Dendritic cell treated with granulocyte-macrophage colony-stimulating factor and Interleukin-4, amounts not matched to agents 40 ng/mL and 50 ng/mL, for 4 days (primary cell): ENCODE results near the gene SOX15.

ENCODE experiments used
- H3K27ac Mint-ChIP-seq: one replicate; pipeline ENCODE4 v1.8.0; 2022; ENCODE audit warnings: mild to moderate bottlenecking, mixed read lengths
- H3K27me3 Mint-ChIP-seq: one replicate; pipeline ENCODE4 v1.8.0; 2022; ENCODE audit warnings: mild to moderate bottlenecking, mixed read lengths
- H3K36me3 Mint-ChIP-seq: one replicate; pipeline ENCODE4 v1.8.0; 2022; ENCODE audit warnings: low read depth, mixed read lengths
- H3K4me1 Mint-ChIP-seq: one replicate; pipeline ENCODE4 v1.8.0; 2022; ENCODE audit warnings: low read depth, mixed read lengths
- H3K4me3 Mint-ChIP-seq: one replicate; pipeline ENCODE4 v1.8.0; 2022; ENCODE audit warnings: mild to moderate bottlenecking, moderate library complexity, mixed read lengths
- H3K9me3 Mint-ChIP-seq: one replicate; pipeline ENCODE4 v1.8.0; 2022; ENCODE audit warnings: mixed read lengths
- intact Hi-C: fragments of 100-400 bp; cut with micrococcal nuclease; formaldehyde crosslinking; loops from one replicate; pipeline ENCODE4 v1.15.0; 2022

Gene SOX15

DNA sequence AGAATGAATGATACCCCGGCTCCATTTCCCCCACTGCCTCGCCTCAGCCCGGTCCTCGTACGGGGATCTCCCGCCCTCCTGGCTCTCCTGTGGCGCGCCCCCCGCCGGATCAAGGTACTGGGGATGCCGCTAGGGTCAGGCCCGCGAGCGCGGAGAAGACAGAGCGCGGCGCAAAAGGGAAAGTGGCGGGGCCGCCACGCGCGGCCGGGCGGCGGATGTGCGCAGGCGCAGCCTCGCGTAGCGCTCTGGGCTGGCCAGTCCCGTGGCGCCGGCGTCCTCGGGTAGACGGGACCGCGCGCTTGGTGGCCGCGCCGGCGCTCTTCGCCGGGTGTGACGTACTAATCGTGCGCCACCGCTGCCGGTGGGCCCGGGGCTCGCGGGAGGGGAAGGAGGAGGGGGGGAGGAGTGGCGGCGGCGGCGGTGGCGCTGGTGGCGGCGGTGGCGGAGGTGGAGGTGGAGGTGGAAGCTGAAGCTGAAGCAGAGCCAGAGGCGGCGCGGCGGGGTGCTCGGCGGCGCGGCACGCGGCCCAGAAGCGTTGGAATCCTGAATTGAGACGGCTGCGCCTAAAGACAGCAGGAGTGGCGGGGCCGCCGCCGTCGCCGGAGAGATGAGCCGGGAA, 28.2 kb downstream of the SOX15 start, which contains the start of gene SENP3:
SENP3 (plus strand) TSS at position 331 of the 619 bp plus-strand sequence. CDS start 1,158 bp downstream, outside the sequence.
- peak within 1 kb of the TSS; percentile 96 for H3K27ac Mint-ChIP-seq
- intact Hi-C loops = loop anchor here (1.0 to 2.0 kb wide), 5 partner anchors 11 to 206 kb away; partner anchors contain the start of gene TMEM95
- no peaks in the 10 kb centered on the region for H3K27me3 Mint-ChIP-seq
- H3K4me3 Mint-ChIP-seq = peak within 1 kb of the TSS; percentile 97
- peaks cover 80% of the 10 kb centered on the region for H3K4me1 Mint-ChIP-seq
- H3K9me3 Mint-ChIP-seq = no peaks in the 10 kb centered on the region
- H3K36me3 Mint-ChIP-seq = peaks cover 92% of the 10 kb centered on the region

DNA sequence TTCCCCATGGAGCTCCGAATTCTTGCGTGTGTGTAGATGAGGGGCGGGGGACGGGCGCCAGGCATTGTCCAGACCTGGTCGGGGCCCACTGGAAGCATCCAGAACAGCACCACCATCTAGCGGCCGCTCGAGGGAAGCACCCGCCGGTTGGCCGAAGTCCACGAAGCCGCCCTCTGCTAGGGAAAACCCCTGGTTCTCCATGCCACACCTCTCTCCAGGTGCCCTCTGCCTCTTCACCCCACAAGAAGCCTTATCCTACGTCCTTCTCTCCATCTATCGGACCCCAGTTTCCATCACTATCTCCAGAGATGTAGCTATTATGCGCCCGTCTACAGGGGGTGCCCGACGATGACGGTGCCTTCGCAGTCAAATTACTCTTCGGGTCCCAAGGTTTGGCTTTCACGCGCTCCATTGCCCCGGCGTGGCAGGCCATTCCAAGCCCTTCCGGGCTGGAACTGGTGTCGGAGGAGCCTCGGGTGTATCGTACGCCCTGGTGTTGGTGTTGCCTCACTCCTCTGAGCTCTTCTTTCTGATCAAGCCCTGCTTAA, 28.8 kb downstream of the SOX15 start:
- Mint-ChIP-seq H3K4me1 (peaks cover 86% of the 10 kb centered on the region), H3K9me3 (no peaks in the 10 kb centered on the region), H3K36me3 (peaks cover 91% of the 10 kb centered on the region), H3K27ac (peak overlapping the region; percentile 96), H3K4me3 (peak overlapping the region; percentile 97), H3K27me3 (no peaks in the 10 kb centered on the region)
- intact Hi-C loops = loop anchor here (1.0 to 2.0 kb wide), 5 partner anchors 11 to 206 kb away; partner anchors contain the start of gene TMEM95

DNA sequence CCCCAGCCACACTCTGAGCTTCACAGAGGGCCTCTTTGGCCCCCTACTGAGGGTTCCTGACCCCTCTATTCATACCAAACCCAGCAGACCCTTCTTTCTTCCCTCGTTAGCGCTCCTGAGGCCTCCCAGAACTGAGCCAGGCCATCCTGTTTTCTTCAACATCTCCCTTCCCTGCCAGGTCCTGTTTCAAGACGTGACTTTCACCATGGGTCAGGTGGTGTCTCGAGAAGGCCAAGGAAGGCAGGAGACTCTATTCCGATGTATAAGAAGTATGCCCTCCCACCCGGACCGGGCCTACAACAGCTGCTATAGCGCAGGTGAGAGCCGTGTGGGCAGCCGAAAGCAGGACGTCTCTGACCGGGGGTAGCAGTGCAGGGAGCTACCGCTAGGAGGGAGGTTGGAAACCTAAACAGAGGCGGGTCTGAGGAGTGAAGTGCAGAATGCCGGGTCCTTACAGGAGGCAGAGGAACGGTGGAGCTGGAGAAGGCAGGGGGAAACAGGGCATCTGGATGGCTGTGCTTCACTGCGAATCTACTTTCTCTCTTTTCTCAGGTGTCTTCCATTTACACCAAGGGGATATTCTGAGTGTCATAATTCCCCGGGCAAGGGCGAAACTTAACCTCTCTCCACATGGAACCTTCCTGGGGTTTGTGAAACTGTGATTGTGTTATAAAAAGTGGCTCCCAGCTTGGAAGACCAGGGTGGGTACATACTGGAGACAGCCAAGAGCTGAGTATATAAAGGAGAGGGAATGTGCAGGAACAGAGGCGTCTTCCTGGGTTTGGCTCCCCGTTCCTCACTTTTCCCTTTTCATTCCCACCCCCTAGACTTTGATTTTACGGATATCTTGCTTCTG, 29.5 kb downstream of the SOX15 start:
- Mint-ChIP-seq H3K4me3 (peak overlapping the region; percentile 97), H3K36me3 (peaks cover 88% of the 10 kb centered on the region), H3K9me3 (no peaks in the 10 kb centered on the region), H3K27ac (peak overlapping the region; percentile 96), H3K27me3 (no peaks in the 10 kb centered on the region), H3K4me1 (peaks cover 93% of the 10 kb centered on the region)
- intact Hi-C loops = loop anchor here (1.0 to 2.0 kb wide), 5 partner anchors 12 to 205 kb away; partner anchors contain the start of gene TMEM95

DNA sequence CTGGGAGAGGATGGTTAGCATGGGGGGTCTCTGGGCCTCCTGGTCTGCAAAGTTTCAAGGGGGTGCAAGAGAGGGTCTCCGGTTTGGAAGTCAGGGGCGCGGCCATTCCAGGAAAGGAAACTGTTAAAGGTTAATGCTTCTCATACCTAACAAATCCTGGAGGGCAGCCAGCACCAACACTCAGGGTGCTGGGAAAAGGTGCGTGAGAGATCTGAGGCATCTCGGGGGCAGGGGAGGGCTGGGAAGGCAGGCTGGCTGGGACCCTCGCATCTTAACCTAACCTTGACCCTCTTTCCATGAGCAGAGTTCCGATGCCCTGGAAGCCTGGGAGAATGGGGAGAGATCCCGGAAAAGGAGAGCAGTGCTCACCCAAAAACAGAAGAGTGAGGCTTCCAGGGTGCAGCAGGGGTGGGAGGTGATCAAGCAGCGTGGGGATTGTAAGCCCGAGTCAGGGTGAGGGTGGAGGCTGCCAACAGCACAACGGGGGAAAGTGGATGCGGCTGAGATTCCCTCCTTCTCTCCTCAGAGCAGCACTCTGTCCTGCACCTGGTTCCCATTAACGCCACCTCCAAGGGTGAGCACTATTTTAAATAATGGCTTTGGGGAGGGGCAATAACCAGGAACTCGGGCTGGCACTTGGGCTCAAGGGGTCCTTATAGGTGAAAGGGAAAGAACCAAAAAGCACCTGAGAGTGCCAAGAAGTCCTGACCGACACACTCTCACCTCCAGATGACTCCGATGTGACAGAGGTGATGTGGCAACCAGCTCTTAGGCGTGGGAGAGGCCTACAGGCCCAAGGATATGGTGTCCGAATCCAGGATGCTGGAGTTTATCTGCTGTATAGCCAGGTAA, 30.3 kb downstream of the SOX15 start:
- Mint-ChIP-seq H3K9me3 (no peaks in the 10 kb centered on the region), H3K27me3 (no peaks in the 10 kb centered on the region), H3K4me3 (peak overlapping the region; percentile 97), H3K36me3 (peaks cover 88% of the 10 kb centered on the region), H3K27ac (peak overlapping the region; percentile 96), H3K4me1 (peaks cover 95% of the 10 kb centered on the region)
- intact Hi-C loops = loop anchor here (2.0 kb wide), 1 partner anchor 123 kb away; no protein-coding TSS in a partner anchor

DNA sequence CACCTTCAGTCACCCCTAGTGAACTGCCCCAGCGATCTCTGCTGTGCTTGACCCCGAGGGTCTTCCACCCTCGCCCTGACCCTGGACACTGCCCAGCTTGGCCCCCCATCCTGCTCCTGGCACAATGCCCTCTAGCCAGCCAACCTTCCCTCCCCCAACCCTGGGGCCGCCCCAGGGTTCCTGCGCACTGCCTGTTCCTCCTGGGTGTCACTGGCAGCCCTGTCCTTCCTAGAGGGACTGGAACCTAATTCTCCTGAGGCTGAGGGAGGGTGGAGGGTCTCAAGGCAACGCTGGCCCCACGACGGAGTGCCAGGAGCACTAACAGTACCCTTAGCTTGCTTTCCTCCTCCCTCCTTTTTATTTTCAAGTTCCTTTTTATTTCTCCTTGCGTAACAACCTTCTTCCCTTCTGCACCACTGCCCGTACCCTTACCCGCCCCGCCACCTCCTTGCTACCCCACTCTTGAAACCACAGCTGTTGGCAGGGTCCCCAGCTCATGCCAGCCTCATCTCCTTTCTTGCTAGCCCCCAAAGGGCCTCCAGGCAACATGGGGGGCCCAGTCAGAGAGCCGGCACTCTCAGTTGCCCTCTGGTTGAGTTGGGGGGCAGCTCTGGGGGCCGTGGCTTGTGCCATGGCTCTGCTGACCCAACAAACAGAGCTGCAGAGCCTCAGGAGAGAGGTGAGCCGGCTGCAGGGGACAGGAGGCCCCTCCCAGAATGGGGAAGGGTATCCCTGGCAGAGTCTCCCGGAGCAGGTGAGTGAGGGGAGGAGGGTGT, 31.2 kb downstream of the SOX15 start, which contains the start of gene TNFSF13:
TNFSF13 (plus strand) TSS at position 207 of the 776 bp plus-strand sequence; CDS start at position 497, 290 bp downstream.
- peak within 1 kb of the TSS; percentile 96 for H3K27ac Mint-ChIP-seq
- H3K4me3 Mint-ChIP-seq = peak within 1 kb of the TSS; percentile 97
- intact Hi-C loops = no loop called here
- peaks cover 94% of the 10 kb centered on the region for H3K4me1 Mint-ChIP-seq
- H3K27me3 Mint-ChIP-seq = no peaks in the 10 kb centered on the region
- H3K9me3 Mint-ChIP-seq = no peaks in the 10 kb centered on the region
- H3K36me3 Mint-ChIP-seq = peaks cover 86% of the 10 kb centered on the region

DNA sequence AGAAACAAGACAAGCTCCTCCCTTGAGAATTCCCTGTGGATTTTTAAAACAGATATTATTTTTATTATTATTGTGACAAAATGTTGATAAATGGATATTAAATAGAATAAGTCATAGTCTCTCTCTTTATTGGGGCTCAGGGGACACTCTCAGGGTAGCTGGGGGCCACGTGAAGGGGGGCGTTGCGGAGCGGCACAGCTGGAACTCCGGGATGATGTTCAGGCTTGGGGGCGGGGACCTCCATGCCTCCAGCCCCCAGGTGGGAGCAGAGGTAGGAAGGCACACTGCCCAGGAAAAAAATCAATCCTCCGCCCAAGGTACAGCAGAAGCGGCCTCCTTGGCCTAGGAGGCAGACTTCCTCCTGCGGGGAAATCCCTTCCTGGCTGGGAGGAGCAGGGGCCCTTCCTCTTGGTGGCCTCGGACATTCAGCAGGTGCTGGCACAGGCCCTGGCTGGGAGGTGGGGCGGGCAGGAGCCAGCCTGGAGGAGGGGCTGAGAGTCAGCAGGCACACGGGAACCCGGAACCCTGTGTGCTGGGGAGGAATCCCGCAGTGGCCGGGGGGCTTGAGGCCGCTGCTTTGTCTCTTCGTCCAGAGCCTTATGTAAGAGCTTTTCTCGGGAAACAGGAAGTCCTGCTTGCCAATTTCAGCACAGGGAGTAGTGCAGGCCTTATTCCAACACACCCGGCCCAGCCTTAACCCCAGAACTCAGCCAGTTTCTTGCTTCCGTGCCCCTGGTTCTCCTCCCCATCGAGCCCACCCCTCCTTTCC, 31.9 kb downstream of the SOX15 start:
- Mint-ChIP-seq H3K27me3 (no peaks in the 10 kb centered on the region), H3K4me1 (peaks cover 92% of the 10 kb centered on the region), H3K4me3 (peak overlapping the region; percentile 97), H3K27ac (peak overlapping the region; percentile 96), H3K36me3 (peaks cover 83% of the 10 kb centered on the region), H3K9me3 (no peaks in the 10 kb centered on the region)
- intact Hi-C loops = no loop called here

DNA sequence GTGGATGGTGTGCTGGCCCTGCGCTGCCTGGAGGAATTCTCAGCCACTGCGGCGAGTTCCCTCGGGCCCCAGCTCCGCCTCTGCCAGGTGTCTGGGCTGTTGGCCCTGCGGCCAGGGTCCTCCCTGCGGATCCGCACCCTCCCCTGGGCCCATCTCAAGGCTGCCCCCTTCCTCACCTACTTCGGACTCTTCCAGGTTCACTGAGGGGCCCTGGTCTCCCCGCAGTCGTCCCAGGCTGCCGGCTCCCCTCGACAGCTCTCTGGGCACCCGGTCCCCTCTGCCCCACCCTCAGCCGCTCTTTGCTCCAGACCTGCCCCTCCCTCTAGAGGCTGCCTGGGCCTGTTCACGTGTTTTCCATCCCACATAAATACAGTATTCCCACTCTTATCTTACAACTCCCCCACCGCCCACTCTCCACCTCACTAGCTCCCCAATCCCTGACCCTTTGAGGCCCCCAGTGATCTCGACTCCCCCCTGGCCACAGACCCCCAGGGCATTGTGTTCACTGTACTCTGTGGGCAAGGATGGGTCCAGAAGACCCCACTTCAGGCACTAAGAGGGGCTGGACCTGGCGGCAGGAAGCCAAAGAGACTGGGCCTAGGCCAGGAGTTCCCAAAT, 32.6 kb downstream of the SOX15 start:
- Mint-ChIP-seq H3K27me3 (no peaks in the 10 kb centered on the region), H3K27ac (peak overlapping the region; percentile 96), H3K36me3 (peaks cover 76% of the 10 kb centered on the region), H3K4me3 (peak overlapping the region; percentile 22), H3K9me3 (no peaks in the 10 kb centered on the region), H3K4me1 (peaks cover 92% of the 10 kb centered on the region)
- intact Hi-C loops = no loop called here

DNA sequence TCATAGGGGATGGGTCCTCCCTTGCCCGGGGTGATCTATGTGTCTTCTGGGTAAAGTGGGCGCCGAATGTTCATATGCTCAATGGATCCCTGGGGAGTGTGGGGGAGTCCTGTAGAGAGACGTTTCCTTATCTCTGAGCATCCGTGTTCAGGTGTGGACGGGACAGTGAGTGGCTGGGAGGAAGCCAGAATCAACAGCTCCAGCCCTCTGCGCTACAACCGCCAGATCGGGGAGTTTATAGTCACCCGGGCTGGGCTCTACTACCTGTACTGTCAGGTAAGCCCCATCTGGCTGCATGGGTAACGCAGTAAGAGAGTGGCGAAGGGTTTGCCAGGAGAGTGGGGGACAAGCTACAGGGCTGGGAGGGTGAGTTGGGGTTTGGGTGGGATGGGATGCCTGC, 33.3 kb downstream of the SOX15 start:
- Mint-ChIP-seq H3K27ac (peak overlapping the region; percentile 96), H3K36me3 (peaks cover 73% of the 10 kb centered on the region), H3K9me3 (no peaks in the 10 kb centered on the region), H3K27me3 (no peaks in the 10 kb centered on the region), H3K4me3 (no peak overlapping the region), H3K4me1 (peaks cover 96% of the 10 kb centered on the region)
- intact Hi-C loops = no loop called here

DNA sequence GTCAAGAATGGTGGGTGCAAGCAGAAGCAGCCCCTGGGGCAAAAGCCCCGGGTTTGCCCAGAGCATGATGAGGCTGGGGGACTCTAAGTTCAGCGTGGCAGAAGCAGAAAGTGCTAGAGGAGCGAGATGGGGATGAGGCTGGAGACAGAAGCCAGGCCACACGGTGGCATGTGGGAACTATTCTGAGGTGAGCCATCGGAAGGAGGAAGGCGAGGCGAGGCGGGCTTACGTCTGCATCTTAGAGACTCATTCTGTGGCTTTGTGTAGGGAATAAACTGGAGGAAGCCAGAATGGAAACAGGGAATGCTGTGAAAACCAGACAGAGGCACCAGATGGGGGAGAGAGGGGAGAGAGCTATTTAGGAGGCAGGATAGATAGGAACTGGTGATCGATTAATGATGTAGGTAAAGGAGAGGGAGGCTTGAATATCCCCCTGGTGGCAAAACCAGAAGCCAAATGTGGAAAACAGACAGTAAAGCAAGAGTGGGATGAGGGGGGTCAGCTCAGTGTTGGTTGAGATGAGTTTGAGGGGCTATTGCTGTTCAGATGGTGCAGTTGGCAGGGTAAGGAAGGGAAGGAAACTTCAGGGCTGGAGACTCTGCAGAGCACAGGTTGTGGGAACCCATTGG, 34.5 kb downstream of the SOX15 start:
- intact Hi-C loops = no loop called here
- Mint-ChIP-seq H3K27ac (peak overlapping the region; percentile 24), H3K27me3 (no peaks in the 10 kb centered on the region), H3K4me3 (no peak overlapping the region), H3K9me3 (no peaks in the 10 kb centered on the region), H3K36me3 (peaks cover 73% of the 10 kb centered on the region), H3K4me1 (peaks cover 96% of the 10 kb centered on the region)

DNA sequence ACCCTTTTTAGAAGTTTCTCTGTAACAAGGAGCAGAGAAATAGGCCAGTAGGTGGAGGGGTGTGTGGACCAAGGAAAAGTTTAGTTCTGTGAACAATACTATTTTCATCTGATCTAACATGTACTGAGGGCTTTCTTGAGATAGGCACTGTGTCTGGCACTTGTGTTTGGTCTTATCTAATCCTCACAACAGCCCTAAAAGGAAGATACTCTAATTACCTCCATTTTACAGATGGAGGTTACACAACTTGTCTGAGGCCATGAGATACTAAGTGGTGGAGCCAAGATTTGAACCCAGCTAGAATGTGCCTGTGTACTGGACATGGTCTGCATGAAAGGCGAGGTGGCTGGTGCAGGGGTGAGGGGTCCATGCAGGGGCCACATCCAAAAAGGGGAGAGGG, 36.5 kb downstream of the SOX15 start:
- Mint-ChIP-seq H3K9me3 (no peaks in the 10 kb centered on the region), H3K27me3 (no peaks in the 10 kb centered on the region), H3K27ac (peak overlapping the region; percentile 86), H3K36me3 (peaks cover 74% of the 10 kb centered on the region), H3K4me1 (peaks cover 90% of the 10 kb centered on the region), H3K4me3 (peak overlapping the region; percentile 44)
- intact Hi-C loops = no loop called here

DNA sequence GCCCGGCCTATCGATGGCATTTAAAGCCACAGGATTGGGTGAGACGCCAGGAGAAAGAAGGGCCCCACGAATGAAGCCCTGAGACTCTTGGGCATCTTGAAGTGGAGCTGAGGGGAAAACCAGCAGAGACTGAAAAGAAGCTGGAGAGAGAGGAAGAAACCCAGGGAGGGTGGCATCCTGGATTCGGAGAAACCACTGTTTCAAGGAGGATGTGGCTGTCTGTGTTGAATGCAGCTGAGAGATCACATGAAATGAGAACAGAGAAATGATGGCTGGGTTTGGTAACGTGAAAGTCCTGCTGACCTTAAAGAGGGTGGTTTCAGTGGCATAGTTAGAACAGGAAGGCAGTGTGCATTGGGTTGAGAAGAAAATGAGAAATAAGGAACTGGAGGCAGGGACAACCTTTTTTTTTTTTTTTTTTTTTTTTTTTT, 37.3 kb downstream of the SOX15 start:
- peaks cover 1% of the 10 kb centered on the region for H3K27me3 Mint-ChIP-seq
- peak overlapping the region; percentile 27 for H3K4me3 Mint-ChIP-seq
- peaks cover 70% of the 10 kb centered on the region for H3K36me3 Mint-ChIP-seq
- peaks cover 91% of the 10 kb centered on the region for H3K4me1 Mint-ChIP-seq
- no peaks in the 10 kb centered on the region for H3K9me3 Mint-ChIP-seq
- peak overlapping the region; percentile 86 for H3K27ac Mint-ChIP-seq
- intact Hi-C loops = no loop called here
